CD4-positive, alpha-beta T cell treated with Interleukin-4 for 1 hour (primary cell): ENCODE results near the gene SELENON.

Source experiments
- DNase-seq, 2 donors: peaks; one replicate each; pipeline ENCODE4 v3.0.0-alpha.2; 2020 to 2022

Gene SELENON

GRCh38 chr1:25794325-25794724 lies 5.7 kb upstream of the SELENON start:
- no peak for DNase-seq

GRCh38 chr1:25795211-25795610 lies 4.8 kb upstream of the SELENON start:
- DNase-seq = no peak

- DNase-seq = peak; percentile 42 to 62
These were observed 3.8 kb upstream of the SELENON start for GRCh38 chr1:25795946-25796810.

GRCh38 chr1:25796811-25797458 lies 3.1 kb upstream of the SELENON start:
- DNase-seq = peak; percentile 76 to 84

GRCh38 chr1:25797939-25798338 lies 2.1 kb upstream of the SELENON start:
- peak in 1 of 2 donors; percentile 19 for DNase-seq

- DNase-seq = no peak
These were observed 1.2 kb upstream of the SELENON start for GRCh38 chr1:25798666-25799351.

- DNase-seq = no peak
These were observed 550 bp upstream of the SELENON start for GRCh38 chr1:25799352-25799934.

GRCh38 chr1:25800703-25801377 lies 847 bp downstream of the SELENON start:
- DNase-seq = no peak

- peak in 1 of 2 donors; percentile 16 for DNase-seq
These were observed 2.9 kb downstream of the SELENON start for GRCh38 chr1:25802915-25803314.

GRCh38 chr1:25803368-25803767 lies 3.4 kb downstream of the SELENON start:
- no peak for DNase-seq

GRCh38 chr1:25804244-25804963 lies 4.4 kb downstream of the SELENON start:
- DNase-seq = no peak

GRCh38 chr1:25804964-25805862 lies 5.2 kb downstream of the SELENON start:
- DNase-seq = no peak

GRCh38 chr1:25805863-25806225 lies 5.9 kb downstream of the SELENON start:
- DNase-seq = no peak

GRCh38 chr1:25806418-25806817 lies 6.4 kb downstream of the SELENON start:
- no peak for DNase-seq

GRCh38 chr1:25807480-25808390 lies 7.7 kb downstream of the SELENON start:
- no peak for DNase-seq

GRCh38 chr1:25808481-25809244 lies 8.7 kb downstream of the SELENON start:
- DNase-seq = no peak

- peak in 1 of 2 donors; percentile 39 for DNase-seq
These were observed 9.4 kb downstream of the SELENON start for GRCh38 chr1:25809283-25809926.

GRCh38 chr1:25809929-25810328 lies 9.9 kb downstream of the SELENON start:
- DNase-seq = no peak
